ENCODE measurements around the gene FGD4. TPM values are rescaled to one million over a fixed set of nuclear protein-coding genes. Genes with fewer than 3 reads are reported as not detected.

FGD4 gene
- total and polyA plus RNA-seq, 5 donors: 3.5 to 12.5 (median 10.7) TPM

GRCh38 chr12:32455607-32456071 is 56.3 kb downstream of the FGD4 start:
- peaks cover 1% of the 10 kb centered on the region for H3K4me1 ChIP-seq (ENCODE audit: control insufficient read depth, insufficient read depth, low read length)
- H3K27ac ChIP-seq (ENCODE audit: low read length): no peak overlapping the region
- 3% methylated on average over 1 of the region's 1 CpG for WGBS
- no peak for DNase-seq
- H3K4me3 ChIP-seq (ENCODE audit: low read length): peak overlapping the region; percentile 27
- H3K9me3 ChIP-seq (ENCODE audit: control insufficient read depth, low read length): no peaks in the 10 kb centered on the region
- intact Hi-C loops (cut with DNase I): loop anchor here (2.0 to 10.0 kb wide), 6 partner anchors 91 to 217 kb away; no protein-coding TSS in a partner anchor
- no peaks in the 10 kb centered on the region for H3K27me3 ChIP-seq (ENCODE audit: control insufficient read depth, insufficient read depth)
- ATAC-seq: peak; percentile 75 to 76

DNA sequence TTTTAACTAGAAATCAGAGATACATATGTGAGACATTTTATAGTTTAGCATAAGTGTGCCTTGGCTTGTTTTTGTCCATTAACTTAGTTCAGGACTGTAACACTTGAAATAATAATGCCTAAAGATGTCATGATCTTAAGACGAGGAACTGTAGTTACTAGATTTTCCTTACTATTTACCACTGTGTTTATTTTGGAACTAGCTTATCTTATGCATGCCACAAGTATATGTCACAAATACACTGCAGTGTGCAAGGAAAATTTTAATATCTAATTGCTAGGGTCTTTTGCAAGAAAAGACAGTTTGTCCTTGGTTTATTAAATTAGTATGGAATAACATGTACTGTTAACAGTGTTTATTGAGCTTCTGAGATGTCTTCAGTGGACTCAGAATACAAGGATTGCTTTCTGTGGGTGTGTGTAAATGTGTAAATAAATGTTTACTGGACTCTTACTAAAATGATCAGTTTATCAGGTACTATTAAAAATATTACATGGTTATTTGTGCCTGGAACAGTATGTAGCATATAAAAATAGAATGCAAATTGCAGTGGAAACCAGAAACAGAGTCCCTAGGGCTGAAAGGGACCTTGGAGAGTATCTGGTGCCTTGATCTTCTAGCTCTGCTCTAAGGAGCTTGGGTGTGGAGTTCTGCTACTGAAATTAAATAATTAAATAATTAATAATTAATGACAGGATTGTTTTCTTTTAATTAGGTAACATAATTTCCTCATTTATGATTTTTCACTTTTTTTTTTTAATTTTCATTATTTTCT is 58.1 kb downstream of the FGD4 start:
- Histone ChIP-seq H3K27me3 (ENCODE audit: control insufficient read depth, insufficient read depth) (no peaks in the 10 kb centered on the region), H3K27ac (ENCODE audit: low read length) (no peak overlapping the region), H3K9me3 (ENCODE audit: control insufficient read depth, low read length) (no peaks in the 10 kb centered on the region), H3K4me3 (ENCODE audit: low read length) (no peak overlapping the region), H3K4me1 (ENCODE audit: control insufficient read depth, insufficient read depth, low read length) (peaks cover 3% of the 10 kb centered on the region)
- WGBS: 15% methylated on average over 1 of the region's 1 CpG
- no peak for DNase-seq
- no peak for ATAC-seq
- intact Hi-C loops (cut with DNase I): loop anchor here (2.0 to 10.0 kb wide), 6 partner anchors 93 to 215 kb away; no protein-coding TSS in a partner anchor

- Histone ChIP-seq H3K27me3 (ENCODE audit: control insufficient read depth, insufficient read depth) (no peaks in the 10 kb centered on the region), H3K9me3 (ENCODE audit: control insufficient read depth, low read length) (no peaks in the 10 kb centered on the region), H3K27ac (ENCODE audit: low read length) (no peak overlapping the region), H3K4me1 (ENCODE audit: control insufficient read depth, insufficient read depth, low read length) (peaks cover 3% of the 10 kb centered on the region), H3K4me3 (ENCODE audit: low read length) (no peak overlapping the region)
- ATAC-seq (no peak), DNase-seq (no peak)
- 100% methylated on average over 1 of the region's 1 CpG for WGBS
- intact Hi-C loops (cut with DNase I): no loop called here
Measured at GRCh38 chr12:32460638-32461037, 61.3 kb downstream of the FGD4 start.

- intact Hi-C loops (cut with DNase I): no loop called here
- H3K4me3 ChIP-seq (ENCODE audit: low read length): no peak overlapping the region
- DNase-seq (no peak), ATAC-seq (no peak)
- no peaks in the 10 kb centered on the region for H3K27me3 ChIP-seq (ENCODE audit: control insufficient read depth, insufficient read depth)
- 96% methylated on average over 2 of the region's 2 CpGs for WGBS
- no peak overlapping the region for H3K27ac ChIP-seq (ENCODE audit: low read length)
- no peaks in the 10 kb centered on the region for H3K9me3 ChIP-seq (ENCODE audit: control insufficient read depth, low read length)
- peaks cover 3% of the 10 kb centered on the region for H3K4me1 ChIP-seq (ENCODE audit: control insufficient read depth, insufficient read depth, low read length)
Measured at GRCh38 chr12:32462908-32463307, 63.5 kb downstream of the FGD4 start.

GRCh38 chr12:32466187-32466586 is 66.8 kb downstream of the FGD4 start:
- peaks cover 5% of the 10 kb centered on the region for H3K4me1 ChIP-seq (ENCODE audit: control insufficient read depth, insufficient read depth, low read length)
- intact Hi-C loops (cut with DNase I): no loop called here
- ATAC-seq (no peak), DNase-seq (no peak)
- no peak overlapping the region for H3K27ac ChIP-seq (ENCODE audit: low read length)
- no peak overlapping the region for H3K4me3 ChIP-seq (ENCODE audit: low read length)
- H3K9me3 ChIP-seq (ENCODE audit: control insufficient read depth, low read length): no peaks in the 10 kb centered on the region
- WGBS: 96% methylated on average over 1 of the region's 1 CpG
- no peaks in the 10 kb centered on the region for H3K27me3 ChIP-seq (ENCODE audit: control insufficient read depth, insufficient read depth)

DNA sequence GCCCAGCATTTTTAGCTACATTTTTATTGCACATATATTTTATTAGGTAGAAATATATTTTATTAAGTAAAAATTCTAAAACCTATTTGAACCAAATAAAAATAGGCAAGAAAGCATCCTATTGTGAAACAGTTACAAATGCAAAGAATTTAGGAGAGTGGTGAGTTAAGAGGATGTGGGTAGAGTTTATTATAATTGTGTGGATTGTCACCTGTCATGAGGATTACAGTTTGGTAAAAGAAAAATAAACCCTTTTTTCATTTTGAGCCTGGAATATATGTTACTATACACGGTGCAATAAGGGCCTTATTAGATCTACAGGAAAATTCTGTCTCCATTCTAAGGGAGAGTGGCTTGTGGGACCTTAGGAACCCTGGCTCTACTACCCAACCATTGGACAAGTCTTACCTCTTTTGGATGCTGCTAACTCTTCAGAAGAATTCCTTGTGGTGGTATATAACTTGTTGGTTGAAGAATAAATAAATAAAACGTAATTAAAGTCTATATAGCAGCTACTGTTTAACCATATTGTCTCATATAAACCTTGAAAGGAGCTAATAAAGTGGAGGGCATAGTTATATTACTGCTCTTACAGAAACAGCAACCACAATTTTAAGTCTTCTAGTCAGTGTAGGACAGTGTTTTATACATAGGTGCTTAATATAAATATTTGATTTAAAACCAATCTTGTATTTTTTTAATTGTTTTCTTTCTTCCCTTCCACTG is 67.8 kb downstream of the FGD4 start:
- H3K4me3 ChIP-seq (ENCODE audit: low read length): no peak overlapping the region
- H3K27ac ChIP-seq (ENCODE audit: low read length): no peak overlapping the region
- intact Hi-C loops (cut with DNase I): no loop called here
- H3K4me1 ChIP-seq (ENCODE audit: control insufficient read depth, insufficient read depth, low read length): peaks cover 5% of the 10 kb centered on the region
- 63% methylated on average over 2 of the region's 2 CpGs for WGBS
- no peaks in the 10 kb centered on the region for H3K27me3 ChIP-seq (ENCODE audit: control insufficient read depth, insufficient read depth)
- DNase-seq (no peak), ATAC-seq (no peak)
- H3K9me3 ChIP-seq (ENCODE audit: control insufficient read depth, low read length): no peaks in the 10 kb centered on the region

DNA sequence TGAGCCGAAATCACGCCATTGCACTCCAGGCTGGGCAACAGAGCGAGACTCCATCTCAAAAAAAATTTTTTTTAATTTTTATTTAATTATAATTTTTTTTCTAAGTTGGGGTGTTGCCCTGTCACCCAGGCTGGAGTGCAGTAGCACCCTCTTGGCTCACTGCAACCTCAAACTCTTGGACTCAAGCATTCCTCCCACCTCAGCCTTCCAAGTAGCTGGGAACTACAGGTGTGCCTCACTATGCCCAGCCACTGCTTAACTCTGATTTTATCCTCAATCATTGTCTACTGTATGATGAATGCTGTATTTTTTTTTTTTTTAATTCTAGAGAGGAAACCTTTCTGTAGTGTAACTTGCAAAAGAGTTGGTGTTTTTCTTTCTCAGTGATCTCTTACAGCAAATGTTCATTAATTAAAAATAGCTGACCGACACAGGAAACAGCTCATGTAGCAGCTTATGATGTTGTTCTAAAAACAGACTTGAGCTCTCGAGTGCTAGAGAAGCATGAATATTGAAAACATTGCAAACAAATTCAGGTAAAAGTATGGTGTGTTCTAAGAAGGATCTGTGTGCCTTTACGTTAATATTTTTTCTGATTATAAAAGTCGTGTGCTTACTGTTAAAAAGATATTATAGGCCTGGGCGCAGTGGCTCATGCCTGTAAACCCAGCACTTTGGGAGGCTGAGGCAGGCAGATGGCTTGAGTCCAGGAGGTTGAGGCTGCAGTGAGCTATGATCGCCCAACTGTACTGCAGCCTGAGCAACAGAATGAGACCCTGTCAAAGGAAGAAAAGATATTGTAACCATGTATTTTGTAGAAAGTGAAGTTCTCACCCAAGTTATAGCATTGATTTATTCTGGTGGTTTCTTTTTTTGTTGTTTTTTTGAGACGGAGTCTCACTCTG is 68.9 kb downstream of the FGD4 start:
- 58% methylated on average over 10 of the region's 10 CpGs for WGBS
- no peak for DNase-seq
- H3K27ac ChIP-seq (ENCODE audit: low read length): peak overlapping the region; percentile 52
- H3K4me1 ChIP-seq (ENCODE audit: control insufficient read depth, insufficient read depth, low read length): peaks cover 3% of the 10 kb centered on the region
- H3K4me3 ChIP-seq (ENCODE audit: low read length): no peak overlapping the region
- intact Hi-C loops (cut with DNase I): no loop called here
- ATAC-seq: no peak
- no peaks in the 10 kb centered on the region for H3K27me3 ChIP-seq (ENCODE audit: control insufficient read depth, insufficient read depth)
- no peaks in the 10 kb centered on the region for H3K9me3 ChIP-seq (ENCODE audit: control insufficient read depth, low read length)

DNA sequence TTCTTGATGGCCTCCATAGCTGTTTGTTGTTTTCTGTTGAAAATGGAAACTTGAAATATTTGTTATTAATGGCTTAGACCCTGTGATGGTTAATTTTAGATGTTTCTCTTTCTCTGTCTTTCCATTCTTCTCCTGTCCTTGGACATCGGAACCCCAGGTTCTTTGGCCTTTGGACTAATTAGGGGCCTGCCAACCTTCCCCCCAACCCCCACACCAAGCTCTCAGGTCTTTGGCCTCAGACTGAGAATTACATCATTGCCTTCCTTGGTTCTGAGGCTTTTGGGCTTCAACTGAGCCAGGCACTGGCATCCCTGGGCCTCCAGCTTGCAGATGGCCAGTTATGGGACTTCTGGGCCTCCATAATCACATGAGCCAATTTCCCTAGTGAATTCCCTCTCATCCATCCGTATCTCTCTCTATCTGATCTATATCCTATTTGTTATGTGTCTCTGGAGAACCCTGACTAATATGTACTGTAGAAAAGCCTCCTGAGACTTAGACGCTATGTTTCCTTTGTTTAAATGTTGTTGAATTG is 71.6 kb downstream of the FGD4 start:
- intact Hi-C loops (cut with DNase I): no loop called here
- WGBS: 86% methylated on average over 3 of the region's 3 CpGs
- no peaks in the 10 kb centered on the region for H3K27me3 ChIP-seq (ENCODE audit: control insufficient read depth, insufficient read depth)
- H3K4me1 ChIP-seq (ENCODE audit: control insufficient read depth, insufficient read depth, low read length): peaks cover 3% of the 10 kb centered on the region
- no peak for DNase-seq
- no peak for ATAC-seq
- H3K9me3 ChIP-seq (ENCODE audit: control insufficient read depth, low read length): no peaks in the 10 kb centered on the region
- no peak overlapping the region for H3K4me3 ChIP-seq (ENCODE audit: low read length)
- no peak overlapping the region for H3K27ac ChIP-seq (ENCODE audit: low read length)

DNA sequence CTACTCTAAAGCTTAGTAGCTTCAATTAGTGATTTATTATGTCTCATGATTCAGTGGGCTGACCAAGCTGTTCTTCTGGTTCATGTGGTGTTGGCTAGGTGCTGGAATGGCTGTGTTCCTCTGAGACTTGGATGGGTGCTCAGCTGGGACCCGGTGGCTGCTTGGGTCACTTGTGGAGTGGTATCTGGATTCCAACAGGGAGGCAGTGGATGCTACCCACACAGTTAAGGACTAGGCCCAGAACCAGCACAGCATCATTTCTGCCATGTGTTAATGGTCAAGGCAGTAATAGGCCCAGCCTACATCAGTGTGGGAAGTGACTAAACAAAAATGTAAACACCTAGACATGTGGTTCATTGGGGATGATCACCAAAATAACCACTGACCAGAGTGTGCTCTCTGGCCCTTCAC is 72.2 kb downstream of the FGD4 start:
- Histone ChIP-seq H3K4me1 (ENCODE audit: control insufficient read depth, insufficient read depth, low read length) (peaks cover 3% of the 10 kb centered on the region), H3K4me3 (ENCODE audit: low read length) (no peak overlapping the region), H3K9me3 (ENCODE audit: control insufficient read depth, low read length) (no peaks in the 10 kb centered on the region), H3K27me3 (ENCODE audit: control insufficient read depth, insufficient read depth) (no peaks in the 10 kb centered on the region), H3K27ac (ENCODE audit: low read length) (no peak overlapping the region)
- 94% methylated on average over 1 of the region's 1 CpG for WGBS
- intact Hi-C loops (cut with DNase I): no loop called here
- ATAC-seq (no peak), DNase-seq (no peak)

- no peaks in the 10 kb centered on the region for H3K27me3 ChIP-seq (ENCODE audit: control insufficient read depth, insufficient read depth)
- H3K4me3 ChIP-seq (ENCODE audit: low read length): no peak overlapping the region
- H3K4me1 ChIP-seq (ENCODE audit: control insufficient read depth, insufficient read depth, low read length): no peaks in the 10 kb centered on the region
- ATAC-seq (no peak), DNase-seq (no peak)
- WGBS: 80% methylated on average over 1 of the region's 1 CpG
- intact Hi-C loops (cut with DNase I): no loop called here
- no peaks in the 10 kb centered on the region for H3K9me3 ChIP-seq (ENCODE audit: control insufficient read depth, low read length)
- no peak overlapping the region for H3K27ac ChIP-seq (ENCODE audit: low read length)
Measured at GRCh38 chr12:32475724-32476123, 76.4 kb downstream of the FGD4 start.

Data from right cardiac atrium (tissue), 5 donors.